HepG2 (cell line): ENCODE data around the gene NWD2. TPM values are rescaled to one million over a fixed set of nuclear protein-coding genes. Genes with fewer than 3 reads are reported as not detected.

ENCODE experiments used
- ASH2L ChIP-seq: fragments of 300-600, 200-600 bp; sonication (generic); IDR thresholded peaks from 2 replicates; pipeline ENCODE4 v1.7.0; 2017; ENCODE audit warnings: low read depth, mild to moderate bottlenecking, moderate library complexity, mixed read lengths, low read length; ENCODE audit not compliant: insufficient read length
- ELF3 ChIP-seq: IDR thresholded peaks from 2 replicates; pipeline ENCODE4 v1.6.1; 2016; ENCODE audit warnings: missing genetic modification reagents, missing compliant biosample characterization
- ETV5 ChIP-seq: IDR thresholded peaks from 2 replicates; pipeline ENCODE4 v1.6.1; 2018; ENCODE audit warnings: missing biosample characterization, missing genetic modification reagents, inconsistent platforms, borderline replicate concordance
- FOXK1 ChIP-seq: sonication (generic); formaldehyde crosslinking; IDR thresholded peaks from 2 replicates; pipeline ENCODE4 v1.4.0; 2020; ENCODE audit warnings: low read depth, missing genetic modification reagents, borderline replicate concordance
- FOXK2 ChIP-seq: fragments of 450-650 bp; IDR thresholded peaks from 2 replicates; pipeline ENCODE4 v1.6.1; 2016
- HMG20A ChIP-seq: IDR thresholded peaks from 2 replicates; pipeline ENCODE4 v1.6.1; 2016; ENCODE audit warnings: borderline replicate concordance
- MAFK ChIP-seq, 2 experiments: IDR thresholded peaks in 1 of 2; conservative IDR thresholded peaks in 1 of 2; 2 replicates each; pipeline ENCODE4 v1.6.1; 2011; ENCODE audit warnings: improper control_type of control experiment in 2 of 2, low read length in 2 of 2
- MBNL3 ChIP-seq: fragments of 250-450 bp; sonication (Bioruptor Pico); conservative IDR thresholded peaks from 2 replicates; pipeline ENCODE4 v1.8.0; 2022; ENCODE audit warnings: mild to moderate bottlenecking, inconsistent platforms
- MXD4 ChIP-seq: IDR thresholded peaks from 2 replicates; pipeline ENCODE4 v1.6.1; 2016; ENCODE audit warnings: mild to moderate bottlenecking, missing biosample characterization, missing genetic modification reagents
- NFKBIZ ChIP-seq: IDR thresholded peaks from 2 replicates; pipeline ENCODE4 v1.6.1; 2018; ENCODE audit warnings: missing genetic modification reagents, missing compliant biosample characterization
- NR2F1 ChIP-seq, 2 experiments: fragments of 450-650 bp in 1 of 2; formaldehyde crosslinking in 1 of 2; IDR thresholded peaks; 2 replicates each; pipeline versions ENCODE4 v1.5.0 to v1.6.1; 2016 to 2020; ENCODE audit warnings: mild to moderate bottlenecking in 1 of 2, missing compliant biosample characterization in 1 of 2, missing genetic modification reagents in 1 of 2, moderate library complexity in 1 of 2
- NR2F2 ChIP-seq: IDR thresholded peaks from 2 replicates; pipeline ENCODE4 v1.6.1; 2012; ENCODE audit warnings: low read depth, inconsistent platforms, borderline replicate concordance
- RARA ChIP-seq: IDR thresholded peaks from 2 replicates; pipeline ENCODE4 v1.6.1; 2016; ENCODE audit warnings: missing genetic modification reagents, missing compliant biosample characterization
- RBM39 ChIP-seq: fragments of 200-400 bp; formaldehyde crosslinking; IDR thresholded peaks from one replicate; pipeline ENCODE4 v1.6.1; 2018; ENCODE audit warnings: antibody characterized with exemption, mild to moderate bottlenecking, low read depth, low read length; ENCODE audit not compliant: poor library complexity, severe bottlenecking
- SKI ChIP-seq: fragments of 450-650 bp; IDR thresholded peaks from one replicate; pipeline ENCODE4 v1.6.1; 2018; ENCODE audit warnings: mild to moderate bottlenecking; ENCODE audit not compliant: partially characterized antibody
- SMARCE1 ChIP-seq: fragments of 450-650 bp; IDR thresholded peaks from 2 replicates; pipeline ENCODE4 v1.6.1; 2017; ENCODE audit warnings: borderline replicate concordance
- STAG1 ChIP-seq: sonication (generic); formaldehyde crosslinking; IDR thresholded peaks from 2 replicates; pipeline ENCODE4 v1.4.0; 2020; ENCODE audit warnings: missing genetic modification reagents
- ZNF224 ChIP-seq: sonication (generic); formaldehyde crosslinking; IDR thresholded peaks from 2 replicates; pipeline ENCODE4 v1.5.0; 2020; ENCODE audit warnings: mild to moderate bottlenecking, missing genetic modification reagents
- ZNF253 ChIP-seq: sonication (generic); formaldehyde crosslinking; IDR thresholded peaks from 2 replicates; pipeline ENCODE4 v1.8.0; 2022; ENCODE audit warnings: mild to moderate bottlenecking, missing genetic modification reagents, borderline replicate concordance
- ZNF256 ChIP-seq: sonication (generic); formaldehyde crosslinking; conservative IDR thresholded peaks from 2 replicates; pipeline ENCODE4 v1.4.0; 2020; ENCODE audit warnings: missing genetic modification reagents
- ZNF296 ChIP-seq: sonication (generic); formaldehyde crosslinking; conservative IDR thresholded peaks from 2 replicates; pipeline ENCODE4 v1.5.0; 2020; ENCODE audit warnings: mild to moderate bottlenecking, missing genetic modification reagents
- ZNF605 ChIP-seq: sonication (generic); formaldehyde crosslinking; IDR thresholded peaks from 2 replicates; pipeline ENCODE4 v1.8.0; 2022; ENCODE audit warnings: mild to moderate bottlenecking, missing genetic modification reagents
- polyA plus RNA-seq, 8 experiments: library from polyadenylated mRNA; depleted of rRNA in 3 of 8; stranded (reverse) in 7 of 8; unstranded in 1 of 8; fragments of >200 nt; fragmentation: Illumina TruSeq in 4 of 8; extraction: Trizol in 4 of 8; gene quantifications; 2 replicates each; pipeline versions ENCODE4 v1.2.1 to v1.2.3, GENCODE V29; 2011 to 2016; ENCODE audit warnings: low read depth in 4 of 8, missing spikeins in 1 of 8, mixed read lengths in 1 of 8; ENCODE audit not compliant: insufficient read depth in 1 of 8
- total RNA-seq, 5 experiments: library from RNA; depleted of rRNA; stranded (reverse); fragments of >200 nt; fragmentation: Illumina TruSeq; extraction: Trizol; gene quantifications; 2 replicates each; pipeline ENCODE4 v1.2.3, GENCODE V29; 2016; ENCODE audit warnings: low read depth in 1 of 5
- TF ChIP-seq, protein P1 (sequence below): sonication (generic); formaldehyde crosslinking; IDR thresholded peaks from 2 replicates; pipeline ENCODE4 v1.5.1; 2020; ENCODE audit warnings: mild to moderate bottlenecking, missing genetic modification reagents, borderline replicate concordance

NWD2 gene
- total and polyA plus RNA-seq, 2 of the 13 experiments (the other 11 are each of a cell fraction or from before 2014, with no cell fraction given), result not detected

DNA sequence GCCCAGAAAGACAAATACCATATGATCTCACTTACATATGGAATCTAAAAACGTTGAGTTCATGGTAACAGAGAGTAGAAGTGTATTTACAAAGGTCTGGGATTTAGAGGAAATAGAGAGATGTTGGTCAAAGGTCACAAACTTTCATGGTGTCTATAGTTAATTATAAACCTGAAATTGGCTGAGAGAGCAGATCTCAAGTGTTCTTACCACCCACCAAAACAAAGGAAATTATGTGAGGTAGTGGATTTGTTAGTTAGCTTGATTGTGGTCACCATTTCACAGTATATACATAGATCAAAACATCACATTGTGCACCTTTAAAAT is 186.8 kb downstream of the NWD2 start (continued):
- no peak for TF ChIP-seq ZNF296 (CRISPR knock-in tag)
- TF ChIP-seq NFKBIZ (CRISPR knock-in tag), result 0 out of 2 replicates have a peak, but pooled peaks have one; percentile 37
- peak; percentile 92 for TF ChIP-seq ELF3
- no peak for TF ChIP-seq ZNF253 (CRISPR knock-in tag)
- no peak for TF ChIP-seq RBM39
- TF ChIP-seq RARA (CRISPR knock-in tag), result peak; percentile 78
- TF ChIP-seq NR2F2, result peak; percentile 76; the same call in 1 of the 2 replicates
- TF ChIP-seq ETV5, result no peak
- peak; percentile 64; the same call in 1 of the 2 replicates for TF ChIP-seq HMG20A
- TF ChIP-seq MBNL3 (CRISPR knock-in tag), result no peak
- no peak for TF ChIP-seq ZNF605 (CRISPR knock-in tag)
- peak; percentile 82 for TF ChIP-seq ASH2L
- no peak for TF ChIP-seq ZNF224 (CRISPR knock-in tag)
- TF ChIP-seq, protein P1, sequence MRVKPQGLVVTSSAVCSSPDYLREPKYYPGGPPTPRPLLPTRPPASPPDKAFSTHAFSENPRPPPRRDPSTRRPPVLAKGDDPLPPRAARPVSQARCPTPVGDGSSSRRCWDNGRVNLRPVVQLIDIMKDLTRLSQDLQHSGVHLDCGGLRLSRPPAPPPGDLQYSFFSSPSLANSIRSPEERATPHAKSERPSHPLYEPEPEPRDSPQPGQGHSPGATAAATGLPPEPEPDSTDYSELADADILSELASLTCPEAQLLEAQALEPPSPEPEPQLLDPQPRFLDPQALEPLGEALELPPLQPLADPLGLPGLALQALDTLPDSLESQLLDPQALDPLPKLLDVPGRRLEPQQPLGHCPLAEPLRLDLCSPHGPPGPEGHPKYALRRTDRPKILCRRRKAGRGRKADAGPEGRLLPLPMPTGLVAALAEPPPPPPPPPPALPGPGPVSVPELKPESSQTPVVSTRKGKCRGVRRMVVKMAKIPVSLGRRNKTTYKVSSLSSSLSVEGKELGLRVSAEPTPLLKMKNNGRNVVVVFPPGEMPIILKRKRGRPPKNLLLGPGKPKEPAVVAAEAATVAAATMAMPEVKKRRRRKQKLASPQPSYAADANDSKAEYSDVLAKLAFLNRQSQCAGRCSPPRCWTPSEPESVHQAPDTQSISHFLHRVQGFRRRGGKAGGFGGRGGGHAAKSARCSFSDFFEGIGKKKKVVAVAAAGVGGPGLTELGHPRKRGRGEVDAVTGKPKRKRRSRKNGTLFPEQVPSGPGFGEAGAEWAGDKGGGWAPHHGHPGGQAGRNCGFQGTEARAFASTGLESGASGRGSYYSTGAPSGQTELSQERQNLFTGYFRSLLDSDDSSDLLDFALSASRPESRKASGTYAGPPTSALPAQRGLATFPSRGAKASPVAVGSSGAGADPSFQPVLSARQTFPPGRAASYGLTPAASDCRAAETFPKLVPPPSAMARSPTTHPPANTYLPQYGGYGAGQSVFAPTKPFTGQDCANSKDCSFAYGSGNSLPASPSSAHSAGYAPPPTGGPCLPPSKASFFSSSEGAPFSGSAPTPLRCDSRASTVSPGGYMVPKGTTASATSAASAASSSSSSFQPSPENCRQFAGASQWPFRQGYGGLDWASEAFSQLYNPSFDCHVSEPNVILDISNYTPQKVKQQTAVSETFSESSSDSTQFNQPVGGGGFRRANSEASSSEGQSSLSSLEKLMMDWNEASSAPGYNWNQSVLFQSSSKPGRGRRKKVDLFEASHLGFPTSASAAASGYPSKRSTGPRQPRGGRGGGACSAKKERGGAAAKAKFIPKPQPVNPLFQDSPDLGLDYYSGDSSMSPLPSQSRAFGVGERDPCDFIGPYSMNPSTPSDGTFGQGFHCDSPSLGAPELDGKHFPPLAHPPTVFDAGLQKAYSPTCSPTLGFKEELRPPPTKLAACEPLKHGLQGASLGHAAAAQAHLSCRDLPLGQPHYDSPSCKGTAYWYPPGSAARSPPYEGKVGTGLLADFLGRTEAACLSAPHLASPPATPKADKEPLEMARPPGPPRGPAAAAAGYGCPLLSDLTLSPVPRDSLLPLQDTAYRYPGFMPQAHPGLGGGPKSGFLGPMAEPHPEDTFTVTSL, result peak; percentile 60; the same call in 1 of the 2 replicates
- peak in 1 of 2 experiments; percentile 60; a peak in 1 of 4 replicates for TF ChIP-seq NR2F1 (CRISPR knock-in tag; IDR thresholded peaks at IDR 0.05)
- TF ChIP-seq SKI, result peak; percentile 74
- TF ChIP-seq ZNF256, result no peak
- peak; percentile 33; the same call in 1 of the 2 replicates for TF ChIP-seq FOXK2
- 0 out of 2 replicates have a peak, but pooled peaks have one; percentile 5 for TF ChIP-seq STAG1 (CRISPR knock-in tag)
- TF ChIP-seq SMARCE1, result no peak
- TF ChIP-seq MAFK (conservative IDR thresholded peaks at IDR 0.05 in 1 of 2, IDR thresholded peaks at IDR 0.05 in 1 of 2; ENCODE audit: low read length in 2 of 2), result 0 out of 4 replicates have a peak, but pooled peaks have one; percentile 8 to 21
- TF ChIP-seq FOXK1 (CRISPR knock-in tag), result peak; percentile 76
- no peak for TF ChIP-seq MXD4
